Colon (tissue), 2 donors: ENCODE results near the gene VTCN1.
"Not testable (repeated sequence)": the region's sequence is repeated elsewhere in the genome, so short reads cannot be mapped to it uniquely, and the experiment has no call there.

Experiments
- FAIRE-seq: peaks from 2 replicates; lab custom pipeline; 2012; peaks lifted over from hg19 to GRCh38; lab: Jason Lieb, UNC
- donor health status: control.
- donor health status: control.

Gene VTCN1

DNA sequence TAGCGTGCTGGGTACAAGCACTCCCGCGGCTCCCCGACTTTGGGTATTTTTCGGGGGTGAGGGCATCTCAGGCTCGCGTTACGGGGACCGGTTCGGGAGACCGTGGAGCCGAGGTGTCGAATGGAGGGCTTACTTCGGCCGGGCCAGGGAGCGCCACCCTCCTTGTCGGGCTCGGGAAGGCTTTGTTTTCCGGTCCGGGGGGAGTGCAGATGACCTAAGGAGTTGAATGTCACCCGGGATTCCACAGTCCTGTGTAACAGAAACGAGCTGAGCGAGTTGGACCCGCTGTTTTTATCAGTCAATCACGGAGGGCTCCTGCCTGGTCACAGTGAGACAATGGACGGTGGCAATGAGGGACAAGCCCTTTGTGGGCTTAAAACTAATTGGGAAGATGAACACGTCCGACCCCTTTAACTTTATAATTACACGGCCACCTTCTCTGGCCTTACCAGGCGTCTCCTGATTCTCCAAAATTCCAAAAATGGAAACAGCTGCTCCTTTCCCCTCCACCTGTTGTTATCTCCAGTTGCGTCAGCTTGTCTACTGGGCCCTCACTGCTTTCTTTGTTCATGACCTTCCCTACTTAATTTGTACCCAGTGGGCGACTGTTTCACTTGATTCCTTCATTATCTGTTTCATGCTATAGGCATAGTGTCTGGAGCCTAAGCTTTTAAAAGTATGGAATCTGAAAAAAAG lies 88.2 kb downstream of the VTCN1 start:
- FAIRE-seq, result no peak

DNA sequence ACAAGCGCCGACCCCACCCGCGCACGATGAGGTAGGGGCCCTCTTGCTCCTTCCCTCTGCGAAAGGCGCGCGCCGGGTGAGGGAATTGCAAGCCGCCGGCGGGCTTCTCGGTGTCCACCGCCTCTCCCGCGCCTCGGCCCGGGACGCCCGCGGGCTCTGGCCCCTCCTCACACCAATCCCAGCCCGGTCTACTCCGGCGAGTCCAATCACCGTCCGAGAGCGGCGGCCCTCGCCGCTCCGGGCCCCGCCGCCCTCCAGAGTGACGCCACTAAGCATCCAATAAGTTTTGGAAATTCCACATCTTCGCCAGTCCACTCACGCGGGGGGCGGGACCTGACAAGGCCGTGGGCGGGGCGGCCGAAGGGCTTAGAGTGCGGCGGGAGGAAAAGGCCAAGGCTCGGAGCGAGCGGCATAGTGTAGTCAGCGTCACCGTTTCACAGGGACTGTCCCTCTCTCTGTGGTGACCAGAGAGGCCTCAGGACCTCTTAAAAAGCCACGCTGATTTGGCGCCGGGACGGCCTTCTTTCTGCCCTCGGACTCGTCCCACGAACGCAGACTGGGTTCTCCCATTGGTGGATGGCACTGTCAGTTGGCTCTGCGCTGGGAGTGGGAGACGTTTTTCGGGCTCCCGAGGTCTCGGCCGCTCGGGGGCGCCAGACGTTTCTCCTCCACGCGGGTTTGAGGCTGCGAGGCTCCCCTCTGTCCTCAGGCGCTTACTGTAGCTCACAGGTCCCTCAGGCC lies 89.0 kb downstream of the VTCN1 start, which contains the start of gene TRIM45:
Gene TRIM45, minus strand, starts transcription at position 161 of the 741 bp plus-strand sequence. CDS start 548 bp downstream, outside the sequence.
- FAIRE-seq, result no peak

DNA sequence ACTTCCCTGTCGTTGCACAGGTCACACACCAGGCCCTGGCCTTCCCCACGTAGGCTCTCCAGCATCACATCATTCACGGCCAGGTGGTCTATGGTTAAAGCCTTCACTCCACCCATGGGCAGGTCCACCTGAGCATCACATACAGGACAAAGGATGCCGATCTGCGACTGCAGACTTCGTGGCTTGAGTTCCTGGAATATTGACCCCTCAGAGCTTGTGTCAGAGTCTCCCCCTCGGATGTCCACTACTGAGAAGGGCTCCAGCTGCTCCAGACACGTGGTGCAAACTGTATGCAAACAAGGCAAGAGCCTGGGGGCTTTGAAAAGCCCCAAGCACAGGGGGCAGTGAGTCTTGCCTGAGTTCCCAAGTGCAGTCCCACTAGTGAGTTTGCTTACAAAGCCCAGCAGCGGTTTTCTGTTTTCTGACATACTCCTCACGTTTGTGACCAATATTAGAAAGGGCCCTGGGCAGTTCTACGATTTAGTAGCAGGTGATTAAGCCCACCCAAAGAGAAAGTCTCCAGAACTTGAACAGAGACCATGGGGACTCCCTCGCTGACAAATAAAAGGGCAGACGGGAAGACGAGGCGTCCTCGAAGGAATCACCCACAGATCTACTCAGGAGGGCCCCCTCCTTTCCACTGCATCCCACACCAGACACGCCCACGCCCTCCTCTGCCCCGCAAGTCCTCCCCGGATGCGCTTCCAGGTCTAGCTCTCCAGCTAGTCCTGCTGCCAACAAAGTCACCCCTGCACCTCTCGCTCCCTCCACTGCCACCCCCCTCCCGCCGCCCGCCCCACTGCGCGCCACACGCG lies 89.7 kb downstream of the VTCN1 start:
- no peak for FAIRE-seq

DNA sequence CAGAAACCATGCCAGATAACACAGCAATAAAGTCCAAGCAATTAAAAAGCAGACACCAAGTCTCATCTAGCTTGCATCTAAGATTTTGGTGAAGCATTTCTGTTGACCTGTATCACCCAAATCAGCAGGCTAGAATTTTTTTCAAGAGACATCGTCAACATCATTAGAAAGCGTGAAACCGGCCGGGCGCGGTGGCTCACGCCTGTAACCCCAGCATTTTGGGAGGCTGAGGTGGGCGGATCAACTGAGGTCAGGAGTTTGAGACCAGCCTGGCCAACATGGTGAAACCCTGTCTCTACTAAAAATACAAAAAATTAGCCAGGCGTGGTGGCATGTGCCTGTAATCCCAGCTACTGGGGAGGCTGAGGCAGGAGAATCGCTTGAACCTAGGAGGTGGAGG lies 91.6 kb downstream of the VTCN1 start:
- not testable (repeated sequence) for FAIRE-seq

DNA sequence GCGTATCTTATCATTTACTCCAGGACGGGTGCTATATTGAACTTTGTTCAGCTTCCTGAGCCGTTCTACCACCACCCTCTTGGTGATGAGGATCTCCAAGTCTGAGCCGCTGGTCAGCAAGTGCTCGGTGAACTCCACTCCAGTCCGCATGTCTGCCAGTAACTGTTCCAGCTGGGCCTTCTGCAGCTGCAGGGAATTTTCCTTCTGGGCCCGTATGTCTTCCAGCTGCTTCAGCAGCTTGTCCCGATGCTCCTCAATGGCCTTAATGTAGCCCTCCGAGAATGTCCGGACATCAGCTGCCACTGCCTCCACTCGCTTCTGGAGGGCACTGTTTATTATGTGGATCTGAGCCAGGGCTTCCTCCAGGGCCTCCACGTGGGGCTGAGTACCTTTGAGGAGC lies 92.6 kb downstream of the VTCN1 start:
- FAIRE-seq, result no peak

DNA sequence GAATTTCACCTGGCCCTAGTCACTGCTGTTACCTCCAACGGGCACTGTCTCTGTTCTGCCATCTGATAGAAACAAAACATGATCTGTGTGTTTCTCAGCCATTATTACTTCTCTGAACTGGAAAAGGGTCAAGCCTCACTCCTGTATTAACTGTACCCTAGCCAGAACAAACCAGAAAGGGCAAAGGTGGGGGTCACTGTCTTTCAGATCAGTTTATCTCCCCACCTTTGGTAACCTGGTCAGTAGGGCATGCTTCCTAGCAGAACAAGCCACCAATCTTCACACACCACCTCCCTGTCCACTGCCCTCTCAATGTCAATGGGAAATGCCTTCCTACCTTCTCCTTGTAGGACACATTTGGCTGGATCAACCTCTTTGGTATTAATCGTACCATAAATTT lies 93.0 kb downstream of the VTCN1 start:
- FAIRE-seq, result no peak

GRCh38 chr1:117116784-117117130 lies 94.0 kb downstream of the VTCN1 start:
- no peak for FAIRE-seq

GRCh38 chr1:117116090-117116783 lies 94.5 kb downstream of the VTCN1 start:
- FAIRE-seq, result no peak

GRCh38 chr1:117114877-117115276 lies 95.8 kb downstream of the VTCN1 start:
- FAIRE-seq, result no peak

DNA sequence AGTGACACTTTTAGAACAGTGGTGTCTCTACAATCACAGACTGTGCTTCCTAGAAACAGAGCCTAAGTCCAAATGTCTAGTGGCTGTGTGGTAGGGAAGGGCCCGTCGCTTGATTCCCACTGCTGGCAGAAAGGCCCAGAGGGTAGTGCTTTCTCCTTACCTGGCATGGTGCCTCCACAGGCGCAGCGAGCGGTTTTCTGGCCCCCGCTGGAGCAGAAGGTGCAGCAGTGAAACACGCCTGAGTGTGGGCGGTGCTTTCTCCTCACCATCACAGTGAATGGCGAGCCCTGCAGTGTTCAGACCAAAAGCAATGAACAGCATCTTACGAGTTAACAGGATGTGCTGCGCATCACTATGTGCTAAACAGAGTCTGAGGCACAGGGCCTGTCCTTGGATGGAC lies 97.5 kb downstream of the VTCN1 start:
- FAIRE-seq, result no peak

DNA sequence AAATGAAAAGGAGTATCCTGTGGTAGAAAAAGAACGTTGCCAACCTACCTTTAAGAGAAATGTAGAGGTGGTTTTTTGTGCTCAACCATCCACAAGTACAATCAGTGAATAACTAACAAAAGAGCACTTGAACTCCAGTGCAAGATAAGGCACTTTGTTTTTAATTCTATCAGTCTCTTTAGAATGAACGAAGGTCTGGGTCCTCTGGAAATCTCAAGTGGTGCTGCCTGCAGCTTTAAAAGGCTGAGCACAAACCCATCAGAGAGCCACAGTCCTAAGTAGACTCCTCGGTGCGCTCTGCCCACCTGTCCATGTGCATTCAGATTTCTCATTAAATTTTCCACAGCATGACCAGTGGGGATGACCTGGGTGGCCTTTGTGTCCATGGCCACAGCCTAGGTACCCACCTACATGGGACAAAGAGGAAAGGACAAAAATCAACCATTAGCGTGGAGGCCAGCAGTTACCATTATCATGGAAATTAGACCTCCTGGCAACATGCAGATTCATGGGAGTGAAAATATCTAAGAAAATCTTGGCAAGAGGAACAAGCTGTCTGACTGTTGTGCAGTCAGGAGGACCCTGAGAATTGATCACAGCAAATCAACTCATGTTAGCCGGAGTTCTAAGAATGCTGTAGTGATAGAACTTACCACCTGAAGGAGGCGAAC lies 98.5 kb downstream of the VTCN1 start:
- no peak for FAIRE-seq

GRCh38 chr1:117110774-117111173 lies 100.0 kb downstream of the VTCN1 start:
- no peak for FAIRE-seq

DNA sequence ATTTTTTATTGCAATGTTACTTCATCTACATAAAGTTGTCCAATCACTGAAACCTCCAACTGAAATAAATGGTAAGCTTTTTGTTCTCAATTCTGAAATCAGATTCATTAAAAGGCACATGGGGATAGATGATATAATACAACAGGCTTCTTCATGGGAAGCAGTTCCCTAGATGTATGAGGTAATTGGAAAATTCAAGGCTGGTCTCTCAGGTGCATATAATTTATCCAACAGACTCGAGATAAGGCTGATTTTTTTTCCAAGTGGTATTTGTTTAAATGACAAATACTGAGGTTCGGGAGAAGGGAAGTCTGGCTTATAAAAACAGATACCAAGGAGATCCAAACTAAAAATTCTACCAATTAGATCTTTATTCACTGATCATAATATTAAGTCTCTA lies 103.4 kb downstream of the VTCN1 start:
- FAIRE-seq, result no peak

- no peak for FAIRE-seq
Measured at GRCh38 chr1:117106478-117106877, 104.2 kb downstream of the VTCN1 start.

GRCh38 chr1:117105722-117106121 lies 105.0 kb downstream of the VTCN1 start:
- no peak for FAIRE-seq

DNA sequence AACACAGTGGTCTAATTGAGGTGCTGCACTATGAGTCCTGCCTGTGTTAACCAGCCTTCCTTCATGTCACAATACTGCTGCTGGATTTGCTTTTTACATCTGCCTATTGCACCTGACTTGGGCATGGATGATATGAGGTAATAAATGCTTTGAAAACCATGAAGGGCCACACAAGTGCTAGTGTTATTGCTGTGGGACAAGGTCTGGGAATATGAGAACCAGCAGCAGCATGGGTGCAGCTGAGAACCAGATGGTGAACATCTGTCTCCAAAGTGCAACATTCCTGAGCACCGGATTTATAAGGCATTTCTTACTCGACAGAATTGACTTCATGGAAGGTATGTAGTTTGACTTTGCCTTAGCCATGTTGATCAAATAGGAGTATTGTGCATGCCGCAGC lies 105.7 kb downstream of the VTCN1 start:
- FAIRE-seq, result no peak

DNA sequence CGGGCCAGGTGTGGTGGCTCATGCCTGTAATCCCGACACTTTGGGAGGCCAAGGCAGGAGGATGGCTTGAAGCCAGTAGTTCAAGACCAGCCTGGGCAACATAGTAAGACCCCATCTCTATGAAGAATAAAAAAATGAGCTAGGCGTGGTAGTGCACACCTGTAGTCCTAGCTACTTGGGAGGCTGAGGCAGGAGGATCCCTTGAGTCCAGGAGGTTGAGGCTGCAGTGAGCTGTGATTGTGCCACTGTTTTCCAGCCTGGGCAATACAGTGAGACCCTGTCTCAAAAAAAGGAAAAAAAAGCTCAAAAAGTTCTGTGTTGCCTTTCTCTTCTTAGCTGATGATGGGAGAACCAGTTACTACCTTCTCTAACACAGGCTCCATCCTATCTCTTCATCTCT lies 108.9 kb downstream of the VTCN1 start:
- FAIRE-seq, result not testable (repeated sequence)

DNA sequence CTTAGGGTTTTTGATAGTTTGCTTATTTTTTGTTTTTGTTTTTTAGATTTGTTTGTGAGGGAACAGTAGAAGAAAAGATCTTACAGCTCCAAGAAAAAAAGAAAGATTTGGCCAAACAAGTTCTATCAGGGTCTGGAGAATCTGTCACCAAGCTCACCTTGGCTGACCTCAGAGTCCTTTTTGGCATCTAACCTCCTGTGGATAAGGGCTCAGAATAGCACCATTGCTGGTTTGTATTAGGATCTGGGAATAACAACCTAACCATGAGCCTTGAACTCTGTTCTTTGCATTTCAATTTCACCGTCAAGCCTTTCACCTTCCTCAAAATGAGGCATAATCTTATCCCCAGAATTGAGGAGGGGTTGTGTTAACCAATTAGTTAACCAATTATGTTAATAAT lies 109.4 kb downstream of the VTCN1 start:
- FAIRE-seq, result no peak

GRCh38 chr1:117098287-117098890 lies 112.3 kb downstream of the VTCN1 start:
- no peak for FAIRE-seq

- FAIRE-seq, result no peak
Measured at GRCh38 chr1:117097443-117097842, 113.3 kb downstream of the VTCN1 start.

DNA sequence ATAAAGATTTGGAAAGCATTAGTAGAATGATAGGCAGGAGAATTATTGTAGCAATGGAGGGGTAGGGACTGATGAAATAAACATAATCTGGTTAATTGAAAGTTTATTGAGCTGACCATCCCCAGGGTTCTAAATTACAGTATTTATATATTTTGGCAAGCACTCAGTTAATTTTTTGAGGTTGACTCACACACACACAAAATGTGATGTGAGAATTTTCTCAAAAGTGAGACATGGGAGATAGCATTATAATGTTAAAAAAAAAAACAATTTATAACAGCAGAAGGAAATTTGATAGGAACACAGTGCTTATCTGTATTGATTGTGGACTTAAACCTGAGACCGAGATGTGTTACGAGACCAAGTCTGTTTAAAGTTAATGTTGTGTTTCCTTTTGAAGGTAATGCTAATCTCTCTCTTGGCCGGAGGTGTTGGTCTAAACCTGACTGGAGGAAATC lies 113.7 kb downstream of the VTCN1 start:
- no peak for FAIRE-seq
